ENCODE data around the gene SORCS2. TPM values are rescaled to one million over a fixed set of nuclear protein-coding genes. Genes with fewer than 3 reads are reported as not detected.

The SORCS2 gene
- polyA plus RNA-seq, 1 donor from 2014 or later, result not detected

- Mint-ChIP-seq H3K4me1 (no peaks in the 10 kb centered on the region), H3K27me3 (peaks cover 6% of the 10 kb centered on the region), H3K27ac (no peak overlapping the region), H3K9me3 (no peaks in the 10 kb centered on the region), H3K4me3 (no peak overlapping the region), H3K36me3 (peaks cover 2% of the 10 kb centered on the region)
These were observed 509.7 kb downstream of the SORCS2 start for GRCh38 chr4:7701866-7702649.

DNA sequence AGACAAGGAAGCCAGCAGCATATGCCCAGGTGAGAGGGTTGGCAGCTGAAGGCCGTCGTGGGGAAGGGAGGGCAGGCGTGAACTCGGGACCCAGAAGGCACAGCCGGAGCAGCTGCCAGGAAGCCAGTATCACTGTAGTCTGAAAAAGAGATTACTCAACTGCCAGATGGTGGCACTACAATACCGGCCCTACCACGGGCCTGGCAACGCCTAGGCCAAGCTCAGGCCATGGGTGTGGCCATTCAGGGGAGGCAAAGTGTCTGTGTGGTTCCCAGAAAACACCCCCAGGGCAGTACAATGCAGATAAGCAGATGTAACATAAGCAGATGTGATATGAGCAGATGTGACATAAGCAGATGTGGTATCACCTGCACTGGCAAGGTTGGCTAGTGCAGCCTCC lies 511.4 kb downstream of the SORCS2 start:
- Mint-ChIP-seq H3K4me3 (no peak overlapping the region), H3K27me3 (peaks cover 3% of the 10 kb centered on the region), H3K4me1 (no peaks in the 10 kb centered on the region), H3K27ac (no peak overlapping the region), H3K36me3 (no peaks in the 10 kb centered on the region), H3K9me3 (no peaks in the 10 kb centered on the region)

- Mint-ChIP-seq H3K4me1 (no peaks in the 10 kb centered on the region), H3K4me3 (no peak overlapping the region), H3K27me3 (peaks cover 2% of the 10 kb centered on the region), H3K9me3 (no peaks in the 10 kb centered on the region), H3K36me3 (no peaks in the 10 kb centered on the region), H3K27ac (no peak overlapping the region)
These were observed 511.8 kb downstream of the SORCS2 start for GRCh38 chr4:7704091-7704490.

GRCh38 chr4:7704625-7705024 lies 512.3 kb downstream of the SORCS2 start:
- no peak overlapping the region for H3K27ac Mint-ChIP-seq
- H3K4me1 Mint-ChIP-seq, result no peaks in the 10 kb centered on the region
- peaks cover 2% of the 10 kb centered on the region for H3K27me3 Mint-ChIP-seq
- no peak overlapping the region for H3K4me3 Mint-ChIP-seq
- H3K36me3 Mint-ChIP-seq, result peaks cover 2% of the 10 kb centered on the region
- H3K9me3 Mint-ChIP-seq, result no peaks in the 10 kb centered on the region

DNA sequence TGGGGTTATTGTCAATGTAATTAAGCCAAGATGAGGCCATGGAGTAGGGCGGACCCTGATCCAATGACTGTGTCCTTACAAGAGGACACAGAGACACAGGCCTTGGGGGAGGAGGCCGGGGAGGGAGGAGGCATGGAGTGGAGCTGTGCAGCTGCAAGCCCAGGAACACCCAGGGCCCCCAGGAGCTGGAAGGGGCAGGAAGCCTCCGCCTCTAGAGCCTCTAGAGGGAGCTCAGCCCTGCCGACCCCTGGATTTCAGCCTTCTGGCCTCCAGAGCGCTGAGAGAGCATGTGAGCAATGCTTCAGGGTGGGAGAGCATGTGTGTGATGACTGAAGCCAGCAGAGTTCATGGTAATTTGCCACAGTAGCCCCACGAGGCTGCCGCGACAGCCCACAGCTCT lies 512.7 kb downstream of the SORCS2 start:
- no peaks in the 10 kb centered on the region for H3K9me3 Mint-ChIP-seq
- no peak overlapping the region for H3K4me3 Mint-ChIP-seq
- H3K36me3 Mint-ChIP-seq, result peaks cover 4% of the 10 kb centered on the region
- no peak overlapping the region for H3K27ac Mint-ChIP-seq
- H3K4me1 Mint-ChIP-seq, result no peaks in the 10 kb centered on the region
- H3K27me3 Mint-ChIP-seq, result peaks cover 2% of the 10 kb centered on the region

GRCh38 chr4:7705593-7705992 lies 513.3 kb downstream of the SORCS2 start:
- Mint-ChIP-seq H3K4me3 (peak overlapping the region in 1 of 4 donors; percentile 39), H3K27me3 (peaks cover 2% of the 10 kb centered on the region), H3K36me3 (peaks cover 4% of the 10 kb centered on the region), H3K4me1 (no peaks in the 10 kb centered on the region), H3K9me3 (no peaks in the 10 kb centered on the region), H3K27ac (no peak overlapping the region)

DNA sequence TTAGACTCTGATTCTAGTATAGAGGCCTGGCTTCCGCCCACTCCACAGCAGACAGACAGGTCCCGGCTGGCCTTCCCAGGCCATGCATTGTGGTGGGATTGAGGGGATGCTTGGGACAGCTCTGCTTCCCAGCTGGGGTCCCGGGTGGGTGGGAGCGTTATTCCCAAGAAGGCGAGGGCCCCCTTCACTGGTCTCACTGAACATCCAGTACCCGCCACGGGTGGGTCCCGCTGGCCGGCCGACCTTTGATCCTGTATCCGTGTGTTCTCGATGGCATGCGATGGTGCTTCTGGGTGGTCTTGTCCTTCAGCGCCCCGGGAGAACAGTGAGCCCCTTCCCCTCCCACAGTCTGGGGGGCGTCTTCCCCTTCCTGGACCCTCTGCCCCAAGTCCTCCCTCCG lies 515.9 kb downstream of the SORCS2 start:
- Mint-ChIP-seq H3K36me3 (peaks cover 4% of the 10 kb centered on the region), H3K27ac (no peak overlapping the region), H3K27me3 (no peaks in the 10 kb centered on the region), H3K4me1 (peaks cover 0 to 2% (median 0%) of the 10 kb centered on the region in 3 donors), H3K4me3 (no peak overlapping the region), H3K9me3 (no peaks in the 10 kb centered on the region)

- Mint-ChIP-seq H3K9me3 (no peaks in the 10 kb centered on the region), H3K27ac (no peak overlapping the region), H3K36me3 (peaks cover 4% of the 10 kb centered on the region), H3K4me1 (peaks cover 0 to 3% (median 0%) of the 10 kb centered on the region in 3 donors), H3K27me3 (no peaks in the 10 kb centered on the region), H3K4me3 (no peak overlapping the region)
These were observed 516.6 kb downstream of the SORCS2 start for GRCh38 chr4:7708981-7709380.

DNA sequence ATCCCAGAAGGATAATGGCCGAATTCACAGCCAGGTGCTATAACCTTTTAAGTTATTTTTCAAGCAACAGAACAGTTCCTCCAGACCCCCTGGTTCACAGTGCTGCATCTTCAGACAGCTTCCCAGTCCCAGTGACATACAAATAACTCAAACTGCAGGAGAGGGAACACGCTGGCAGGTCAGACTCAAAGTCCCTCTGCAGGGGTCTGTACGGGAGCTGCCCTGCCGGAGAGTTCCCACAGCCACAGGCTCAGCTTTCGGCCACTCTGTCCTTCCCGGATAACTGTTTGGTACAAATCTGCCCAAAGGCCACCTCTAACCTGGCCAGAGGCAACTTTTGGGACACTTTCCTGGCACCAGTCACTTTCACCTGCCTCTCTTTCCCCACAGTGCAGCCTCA lies 517.1 kb downstream of the SORCS2 start:
- Mint-ChIP-seq H3K9me3 (no peaks in the 10 kb centered on the region), H3K4me1 (peaks cover 0 to 3% (median 0%) of the 10 kb centered on the region in 3 donors), H3K4me3 (no peak overlapping the region), H3K36me3 (peaks cover 4% of the 10 kb centered on the region), H3K27ac (peak overlapping the region in 1 of 3 donors; percentile 87), H3K27me3 (no peaks in the 10 kb centered on the region)

DNA sequence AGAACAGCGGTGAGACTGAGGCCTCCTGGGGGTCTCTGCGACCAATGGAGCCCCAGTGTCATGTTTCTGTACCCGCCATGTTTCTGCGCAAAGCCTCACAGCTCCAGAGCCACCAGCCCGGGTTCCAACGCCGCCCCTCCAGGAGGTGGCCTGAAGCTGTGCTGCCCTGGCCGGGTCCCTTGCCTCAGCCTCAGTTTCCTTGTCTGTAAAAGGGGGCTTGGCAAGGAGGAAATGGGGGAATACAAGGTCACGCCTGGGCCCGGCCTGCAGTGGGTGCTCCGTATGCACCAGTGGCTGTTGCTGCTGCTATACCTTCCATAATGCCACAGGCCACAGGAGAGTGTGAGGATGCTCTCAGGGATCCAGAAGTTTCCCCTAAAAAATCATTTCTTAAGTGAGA lies 517.8 kb downstream of the SORCS2 start:
- no peaks in the 10 kb centered on the region for H3K9me3 Mint-ChIP-seq
- no peak overlapping the region for H3K27ac Mint-ChIP-seq
- H3K4me3 Mint-ChIP-seq, result no peak overlapping the region
- H3K4me1 Mint-ChIP-seq, result peaks cover 0 to 3% (median 0%) of the 10 kb centered on the region in 3 donors
- H3K36me3 Mint-ChIP-seq, result peaks cover 4% of the 10 kb centered on the region
- H3K27me3 Mint-ChIP-seq, result no peaks in the 10 kb centered on the region

- Mint-ChIP-seq H3K27ac (no peak overlapping the region), H3K27me3 (no peaks in the 10 kb centered on the region), H3K4me1 (peaks cover 0 to 3% (median 0%) of the 10 kb centered on the region in 3 donors), H3K9me3 (no peaks in the 10 kb centered on the region), H3K4me3 (no peak overlapping the region), H3K36me3 (peaks cover 4% of the 10 kb centered on the region)
These were observed 518.4 kb downstream of the SORCS2 start for GRCh38 chr4:7710576-7711306.

- no peaks in the 10 kb centered on the region for H3K9me3 Mint-ChIP-seq
- H3K36me3 Mint-ChIP-seq, result peaks cover 6% of the 10 kb centered on the region
- no peaks in the 10 kb centered on the region for H3K27me3 Mint-ChIP-seq
- no peak overlapping the region for H3K4me3 Mint-ChIP-seq
- H3K27ac Mint-ChIP-seq, result no peak overlapping the region
- H3K4me1 Mint-ChIP-seq, result peaks cover 0 to 6% (median 0%) of the 10 kb centered on the region in 3 donors
These were observed 519.1 kb downstream of the SORCS2 start for GRCh38 chr4:7711307-7711963.

GRCh38 chr4:7712021-7712671 lies 519.8 kb downstream of the SORCS2 start:
- Mint-ChIP-seq H3K9me3 (no peaks in the 10 kb centered on the region), H3K4me1 (peaks cover 0 to 6% (median 0%) of the 10 kb centered on the region in 3 donors), H3K27ac (no peak overlapping the region), H3K27me3 (no peaks in the 10 kb centered on the region), H3K36me3 (peaks cover 6% of the 10 kb centered on the region), H3K4me3 (no peak overlapping the region)

DNA sequence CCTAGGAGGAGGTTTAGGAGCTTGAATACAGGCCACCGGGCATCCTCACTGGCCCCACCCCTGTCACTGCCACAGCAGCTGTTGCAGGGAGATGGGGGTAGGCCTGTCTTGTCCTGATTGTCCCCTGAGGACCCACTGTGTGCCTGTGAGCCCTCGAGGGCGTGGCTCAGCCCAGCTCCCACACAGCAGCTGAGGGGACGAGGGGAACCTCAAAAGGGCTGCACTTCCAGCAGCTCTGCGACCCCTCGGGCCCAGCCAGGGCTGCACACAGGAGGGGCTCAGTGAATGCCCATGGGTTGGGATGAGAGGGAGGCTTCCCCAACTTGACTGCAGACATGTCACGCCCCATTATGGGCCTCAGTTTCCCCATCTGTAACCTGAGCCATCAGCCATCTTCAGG lies 521.4 kb downstream of the SORCS2 start:
- no peak overlapping the region for H3K4me3 Mint-ChIP-seq
- H3K27me3 Mint-ChIP-seq, result peaks cover 2% of the 10 kb centered on the region
- no peaks in the 10 kb centered on the region for H3K9me3 Mint-ChIP-seq
- peaks cover 6% of the 10 kb centered on the region for H3K36me3 Mint-ChIP-seq
- no peak overlapping the region for H3K27ac Mint-ChIP-seq
- H3K4me1 Mint-ChIP-seq, result peaks cover 0 to 6% (median 0%) of the 10 kb centered on the region in 3 donors

DNA sequence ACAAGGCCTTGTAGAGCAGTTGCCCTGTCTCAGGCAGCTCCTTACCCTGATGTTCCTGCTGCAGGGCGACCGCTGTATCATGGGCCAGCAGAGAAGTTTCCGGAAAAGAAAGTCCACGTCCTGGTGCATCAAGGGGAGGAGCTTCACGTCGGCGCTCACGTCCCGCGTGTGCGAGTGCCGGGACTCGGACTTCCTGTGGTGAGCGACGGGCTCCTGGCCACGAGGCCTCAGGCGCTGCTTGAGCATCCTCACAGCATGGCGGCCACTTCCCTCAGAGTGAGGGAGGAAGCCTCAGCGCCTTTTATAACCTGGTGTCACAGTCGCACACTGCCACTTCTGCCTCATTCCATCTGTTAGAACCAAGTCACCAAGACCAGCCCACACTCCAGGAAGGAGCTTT lies 521.8 kb downstream of the SORCS2 start:
- peaks cover 6% of the 10 kb centered on the region for H3K36me3 Mint-ChIP-seq
- no peaks in the 10 kb centered on the region for H3K9me3 Mint-ChIP-seq
- no peak overlapping the region for H3K4me3 Mint-ChIP-seq
- H3K27me3 Mint-ChIP-seq, result peaks cover 2% of the 10 kb centered on the region
- H3K4me1 Mint-ChIP-seq, result peaks cover 0 to 6% (median 0%) of the 10 kb centered on the region in 3 donors
- no peak overlapping the region for H3K27ac Mint-ChIP-seq
